ENCODE data around the gene ZNF132.

ZNF132 gene

DNA sequence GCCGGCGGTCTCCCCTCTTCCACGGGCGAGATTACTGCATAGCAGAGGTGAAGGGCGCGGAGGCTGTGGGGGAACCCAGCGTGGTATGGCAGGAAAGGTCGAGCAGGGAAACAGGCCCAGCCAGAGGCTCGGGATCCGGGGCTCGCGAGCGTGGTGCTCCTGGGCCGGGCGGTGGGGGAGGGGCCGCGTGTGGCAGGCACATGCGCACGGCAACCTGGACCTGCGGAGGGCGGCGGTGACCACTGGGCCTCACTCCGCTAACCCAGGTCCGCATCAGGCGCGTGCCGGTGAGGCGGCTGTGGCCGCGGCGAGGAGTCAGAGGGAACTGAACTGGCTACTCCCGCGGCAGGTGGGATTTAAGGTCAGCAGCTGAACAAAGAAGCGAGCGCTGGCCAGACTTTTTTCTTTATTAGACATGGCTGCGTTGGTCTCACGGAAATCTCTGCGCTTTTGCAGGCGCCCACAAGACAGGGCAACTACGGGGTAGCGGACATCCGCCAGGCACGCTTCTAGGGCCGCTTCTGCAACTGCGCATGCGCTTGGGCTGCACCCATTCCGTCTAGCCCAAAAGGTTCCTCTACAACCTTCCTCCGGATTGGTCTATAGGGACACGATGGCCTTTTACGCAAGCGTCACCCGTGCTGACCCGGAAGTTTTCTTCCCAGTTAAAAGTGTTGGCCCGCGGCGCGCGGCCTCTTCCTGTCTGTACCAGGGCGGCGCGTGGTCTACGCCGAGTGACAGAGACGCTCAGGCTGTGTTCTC is 53.2 kb downstream of the ZNF132 start, which contains the start of gene RPS5:
RPS5 (plus strand) TSS at position 694 of the 762 bp plus-strand sequence. CDS start 869 bp downstream, outside the sequence.
- peak; percentile 88 to 93 for DNase-seq

DNA sequence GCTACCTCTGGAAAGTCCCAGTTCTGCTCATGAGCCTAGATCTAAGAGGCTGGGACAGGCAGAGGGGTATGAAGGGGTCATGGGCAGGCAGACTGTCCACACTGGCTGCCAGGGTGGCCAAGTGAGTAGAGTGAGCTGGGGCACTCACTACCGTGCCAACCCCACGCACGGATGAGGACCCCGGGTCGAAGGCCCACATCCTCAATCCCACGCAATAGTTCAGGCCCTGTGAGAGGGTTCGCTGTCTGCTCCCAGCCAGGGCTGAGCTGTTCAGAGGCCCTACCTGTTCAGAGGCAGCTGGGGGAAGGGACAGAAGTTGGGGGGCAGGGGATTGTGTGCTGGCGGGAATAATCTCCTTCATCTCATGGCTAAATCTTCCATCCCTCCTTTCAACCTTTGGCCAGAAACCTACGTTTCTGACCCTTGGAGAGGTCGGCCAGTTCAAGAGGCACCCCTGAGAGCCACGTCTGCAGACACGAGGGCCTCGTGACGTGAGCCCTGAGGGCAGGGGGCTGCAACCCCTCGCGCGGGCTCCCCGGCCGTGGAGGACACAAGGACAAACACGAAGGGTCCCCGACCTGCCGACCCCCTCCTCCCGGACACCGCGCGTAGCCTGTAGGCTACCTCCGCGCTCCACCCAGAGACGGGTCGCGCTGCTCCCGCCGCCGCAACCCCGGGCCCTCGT is 53.9 kb downstream of the ZNF132 start:
- no peak for DNase-seq

DNA sequence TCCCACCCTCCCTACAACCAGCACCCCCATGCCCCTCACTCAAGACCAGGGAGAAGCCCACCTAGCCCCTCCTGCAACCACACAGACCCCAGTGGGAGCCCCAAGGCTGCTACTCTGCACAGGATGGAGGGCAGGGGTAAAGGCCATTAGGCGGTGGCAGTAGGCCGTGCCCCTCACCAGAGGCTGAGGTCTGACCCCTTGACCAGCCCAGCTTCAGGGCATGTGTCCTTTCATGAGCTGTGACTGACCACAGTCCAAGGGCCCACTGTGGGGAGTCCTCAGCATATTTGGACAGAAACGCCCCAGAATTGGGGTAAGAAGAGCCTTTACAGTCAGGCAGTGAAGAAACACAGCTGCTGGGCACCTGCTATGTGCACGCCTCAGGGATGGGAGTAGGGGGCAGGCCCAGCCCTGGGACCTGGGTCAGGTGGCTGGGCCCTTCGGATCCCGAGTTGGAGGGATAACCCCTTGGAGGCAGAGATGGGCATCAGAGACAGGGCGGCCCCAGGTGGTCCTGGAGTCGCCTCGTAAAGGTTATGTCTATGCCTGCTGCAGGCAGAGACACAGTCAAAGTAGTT is 54.6 kb downstream of the ZNF132 start:
- DNase-seq, result no peak

DNA sequence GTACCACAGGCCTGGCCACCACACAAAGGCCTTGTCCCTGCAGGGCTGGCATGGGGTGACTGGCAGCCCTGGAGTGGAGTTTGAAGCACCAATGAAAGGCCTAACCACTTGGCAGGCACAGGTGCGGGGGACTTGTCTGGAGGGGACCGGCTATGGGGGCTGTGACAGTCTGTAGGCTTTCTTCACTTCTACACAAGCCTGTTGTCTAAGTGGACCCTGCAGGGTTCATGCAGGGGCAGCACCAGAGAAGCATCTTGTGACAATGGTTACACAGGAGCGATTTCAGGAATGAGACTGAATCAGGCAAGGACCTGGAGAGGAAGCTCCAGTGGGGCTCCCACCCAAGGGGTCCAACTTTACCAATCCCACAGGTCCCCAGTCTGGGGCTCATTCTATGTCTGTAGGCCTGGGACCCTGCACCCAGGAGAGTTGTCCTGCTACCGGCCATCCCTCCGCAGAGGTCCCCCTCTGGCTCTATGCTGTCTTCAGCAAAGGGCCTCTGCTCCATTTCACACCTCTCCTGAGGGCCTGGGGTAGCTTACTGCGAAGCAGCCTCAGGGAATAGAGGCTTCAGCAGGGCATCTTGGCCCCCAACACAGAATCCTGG is 56.9 kb downstream of the ZNF132 start:
- DNase-seq, result no peak
